GM18502 (cell line): ENCODE data around the gene WIPF1.

Experiments
- ATAC-seq: cut with Tn5 transposase; IDR thresholded peaks from one replicate; pipeline ENCODE4 v1.9.1; 2021; ENCODE audit warnings: mild to moderate bottlenecking; ENCODE audit not compliant: unreplicated experiment, poor library complexity

The WIPF1 gene, protein sequence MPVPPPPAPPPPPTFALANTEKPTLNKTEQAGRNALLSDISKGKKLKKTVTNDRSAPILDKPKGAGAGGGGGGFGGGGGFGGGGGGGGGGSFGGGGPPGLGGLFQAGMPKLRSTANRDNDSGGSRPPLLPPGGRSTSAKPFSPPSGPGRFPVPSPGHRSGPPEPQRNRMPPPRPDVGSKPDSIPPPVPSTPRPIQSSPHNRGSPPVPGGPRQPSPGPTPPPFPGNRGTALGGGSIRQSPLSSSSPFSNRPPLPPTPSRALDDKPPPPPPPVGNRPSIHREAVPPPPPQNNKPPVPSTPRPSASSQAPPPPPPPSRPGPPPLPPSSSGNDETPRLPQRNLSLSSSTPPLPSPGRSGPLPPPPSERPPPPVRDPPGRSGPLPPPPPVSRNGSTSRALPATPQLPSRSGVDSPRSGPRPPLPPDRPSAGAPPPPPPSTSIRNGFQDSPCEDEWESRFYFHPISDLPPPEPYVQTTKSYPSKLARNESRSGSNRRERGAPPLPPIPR

DNA sequence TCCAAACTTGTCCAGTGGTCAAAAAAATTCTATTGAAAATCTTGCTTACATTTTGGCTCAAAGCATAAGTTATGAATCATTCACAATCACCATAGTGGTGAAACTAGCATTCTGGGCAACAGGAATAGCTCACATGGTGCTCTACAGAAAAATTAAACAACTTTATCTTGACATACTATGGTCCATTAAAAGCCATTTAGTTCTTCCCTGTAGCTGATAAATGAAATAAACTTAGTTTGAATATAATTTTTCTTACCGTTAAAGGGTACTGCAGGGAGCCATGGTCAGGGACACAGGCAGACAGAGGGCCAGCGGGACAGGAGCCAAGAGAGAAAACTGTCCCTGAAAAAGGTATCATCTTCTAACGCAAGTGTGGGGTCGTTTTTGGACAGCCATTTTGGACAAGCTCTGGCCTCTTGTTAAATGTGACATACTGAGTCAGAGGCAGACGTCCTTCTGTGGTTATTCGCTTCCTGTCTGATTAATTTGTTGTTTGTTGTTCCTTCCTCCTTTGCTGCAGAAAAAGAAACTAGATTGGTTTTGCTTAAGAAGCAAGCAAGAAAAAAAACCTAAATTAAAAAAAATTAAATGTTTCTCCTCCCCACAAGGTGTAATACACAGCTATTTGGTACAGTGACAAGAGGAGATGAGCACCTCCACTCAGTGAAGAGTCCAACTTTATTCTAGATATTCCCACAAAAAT, at the start of gene WIPF1:
TSS of gene WIPF1 (minus strand) at position 460 of the 703 bp plus-strand sequence. CDS start 12,231 bp downstream, outside the sequence.
- ATAC-seq = peak; percentile 53

GRCh38 chr2:174645296-174645695, 47.7 kb upstream of the WIPF1 start:
- no peak for ATAC-seq

DNA sequence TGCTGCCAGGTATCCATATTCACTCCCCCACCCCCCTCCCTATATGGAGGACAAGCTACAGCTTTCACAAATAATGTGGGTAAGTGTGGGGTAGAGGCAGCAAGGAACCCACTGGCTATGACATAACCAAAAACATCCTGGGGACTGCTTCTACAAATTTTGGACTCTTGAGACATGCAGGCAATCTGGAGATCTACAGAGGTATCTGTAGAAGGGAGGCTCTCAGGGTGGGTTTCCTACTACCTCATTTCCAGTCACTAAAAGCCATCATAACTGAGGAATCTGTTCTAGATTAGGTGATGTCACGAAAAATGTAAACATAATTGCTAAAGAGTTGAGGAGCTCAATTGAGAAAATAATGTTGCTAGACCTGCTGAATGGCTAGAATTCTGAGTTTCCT, 46.8 kb upstream of the WIPF1 start:
- ATAC-seq = no peak

DNA sequence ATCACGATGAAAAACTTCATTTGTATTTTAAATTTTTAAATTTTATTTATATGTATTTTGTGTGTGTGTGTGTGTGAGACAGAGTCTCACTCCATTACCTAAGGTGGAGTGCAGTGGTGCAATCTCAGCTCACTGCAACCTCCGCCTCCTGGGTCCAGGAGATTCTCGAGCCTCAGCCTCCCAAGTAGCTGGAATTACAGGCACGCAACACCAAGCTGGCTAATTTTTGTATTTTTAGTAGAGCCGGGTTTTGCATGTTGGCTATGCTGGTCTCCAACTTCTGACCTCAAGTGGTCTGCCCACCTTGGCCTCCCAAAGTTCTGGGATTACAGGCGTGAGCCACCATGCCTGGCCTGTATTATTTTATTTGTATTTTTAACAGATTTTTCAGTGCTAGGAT, 45.8 kb upstream of the WIPF1 start:
- ATAC-seq = no peak

DNA sequence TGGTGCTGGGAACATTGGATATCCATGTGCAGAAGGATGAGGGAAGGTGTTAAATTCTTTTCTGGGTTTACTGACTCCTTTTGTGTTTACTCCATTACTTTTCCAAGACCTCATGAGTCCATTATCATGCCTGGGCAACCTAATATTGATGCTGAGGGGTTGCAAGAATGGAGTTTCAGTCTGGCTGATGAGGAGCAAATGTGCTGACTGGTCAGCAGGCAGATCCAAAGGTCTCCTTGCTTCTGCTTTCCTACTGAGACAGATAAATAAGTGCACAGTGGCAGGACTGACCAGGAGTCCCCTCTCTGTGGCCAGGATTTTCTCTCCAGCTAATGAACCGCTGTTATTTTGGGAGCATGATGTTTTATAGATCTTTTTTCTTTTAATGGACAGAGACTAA, 43.6 kb upstream of the WIPF1 start:
- ATAC-seq = no peak

DNA sequence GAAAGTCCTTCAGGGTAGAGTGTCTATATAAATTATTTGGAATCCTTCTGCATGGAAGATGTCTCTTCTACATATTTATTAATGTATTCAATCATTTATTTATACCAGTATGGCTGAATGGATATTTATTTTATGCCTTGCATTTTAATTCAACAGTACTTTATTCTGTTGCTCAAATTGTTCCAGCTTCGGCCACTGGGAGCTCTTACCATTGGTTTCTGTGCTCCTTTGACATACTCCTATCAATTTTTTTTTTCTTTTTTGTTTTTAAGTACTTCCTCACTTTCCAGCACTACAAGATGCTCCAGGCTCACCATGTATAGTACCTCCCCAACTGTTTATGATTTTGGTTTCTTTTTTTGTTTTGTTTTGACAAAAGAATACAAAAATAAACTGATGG, 39.4 kb upstream of the WIPF1 start:
- ATAC-seq = no peak

DNA sequence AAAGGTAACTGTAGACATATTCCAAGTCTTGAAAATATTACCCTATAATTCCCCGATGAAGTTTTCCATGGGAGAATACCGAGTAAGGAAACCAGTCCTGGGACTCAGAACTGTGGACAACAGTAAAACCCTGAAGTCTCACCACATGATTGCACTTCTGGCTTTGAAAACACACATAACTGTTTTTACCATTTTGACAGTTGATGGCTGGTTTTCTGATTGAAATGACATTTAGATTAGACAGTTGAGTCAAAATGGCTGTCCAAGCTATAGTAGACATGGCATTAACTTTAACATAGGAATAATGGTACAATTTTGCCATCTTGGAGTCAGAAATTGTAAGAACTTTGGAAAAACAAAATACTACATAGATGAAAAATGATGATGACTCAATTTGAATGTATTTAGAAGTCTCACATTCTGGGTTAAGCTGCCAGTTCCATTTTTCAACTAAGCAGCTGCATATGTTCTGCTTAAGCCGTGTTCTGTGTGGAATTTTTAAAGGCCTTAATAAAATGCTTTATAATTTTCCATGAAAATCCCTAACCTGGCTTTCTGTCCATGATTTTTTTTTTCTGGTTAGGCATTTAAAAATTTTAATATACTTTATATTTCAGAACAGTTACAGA, 38.3 kb upstream of the WIPF1 start:
- no peak for ATAC-seq

- no peak for ATAC-seq
These were observed 37.5 kb upstream of the WIPF1 start for GRCh38 chr2:174635015-174635593.

DNA sequence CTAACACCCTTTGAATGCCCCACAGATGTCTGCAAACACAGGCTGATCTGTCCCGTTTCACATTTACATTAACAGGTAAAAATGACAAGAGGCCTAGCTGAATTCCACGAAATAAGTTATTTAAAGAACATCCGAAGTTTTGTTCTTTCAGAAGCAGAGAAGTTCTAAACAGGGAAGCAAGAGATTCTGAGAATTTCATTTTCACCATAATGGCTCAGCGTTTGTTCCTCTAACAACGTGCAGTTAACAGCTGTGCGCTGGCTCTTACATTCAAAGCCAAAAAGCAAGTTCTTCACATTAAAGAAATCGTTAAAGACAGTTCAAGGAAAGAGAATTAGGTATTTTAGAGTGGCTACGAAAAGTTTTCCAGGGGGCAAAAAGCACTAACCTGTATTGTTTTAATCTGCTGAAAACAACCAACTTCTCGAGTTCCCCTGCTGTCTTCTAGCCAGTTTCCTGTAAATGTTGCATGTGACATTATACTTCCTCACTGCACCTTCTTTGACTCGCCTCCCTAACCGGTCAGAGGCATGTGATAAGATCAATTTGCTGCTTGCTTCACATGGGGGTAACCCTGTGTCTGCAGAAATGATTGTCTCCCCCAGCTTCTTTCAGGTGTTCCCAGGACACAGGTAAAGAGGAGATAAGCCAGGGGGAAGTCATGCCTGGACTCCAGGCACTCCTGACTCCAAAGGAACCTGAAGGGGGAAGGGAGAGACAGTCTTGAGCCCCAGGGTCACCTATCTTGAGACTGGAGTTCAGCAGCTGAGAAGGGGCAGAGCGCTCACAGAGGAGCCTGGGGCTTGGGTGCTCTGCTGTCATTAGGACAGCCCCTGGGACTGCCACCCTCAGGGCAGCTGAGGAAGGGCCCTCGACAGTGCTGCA, 36.8 kb upstream of the WIPF1 start:
- peak; percentile 73 for ATAC-seq

GRCh38 chr2:174633623-174633930, 36.0 kb upstream of the WIPF1 start:
- no peak for ATAC-seq

DNA sequence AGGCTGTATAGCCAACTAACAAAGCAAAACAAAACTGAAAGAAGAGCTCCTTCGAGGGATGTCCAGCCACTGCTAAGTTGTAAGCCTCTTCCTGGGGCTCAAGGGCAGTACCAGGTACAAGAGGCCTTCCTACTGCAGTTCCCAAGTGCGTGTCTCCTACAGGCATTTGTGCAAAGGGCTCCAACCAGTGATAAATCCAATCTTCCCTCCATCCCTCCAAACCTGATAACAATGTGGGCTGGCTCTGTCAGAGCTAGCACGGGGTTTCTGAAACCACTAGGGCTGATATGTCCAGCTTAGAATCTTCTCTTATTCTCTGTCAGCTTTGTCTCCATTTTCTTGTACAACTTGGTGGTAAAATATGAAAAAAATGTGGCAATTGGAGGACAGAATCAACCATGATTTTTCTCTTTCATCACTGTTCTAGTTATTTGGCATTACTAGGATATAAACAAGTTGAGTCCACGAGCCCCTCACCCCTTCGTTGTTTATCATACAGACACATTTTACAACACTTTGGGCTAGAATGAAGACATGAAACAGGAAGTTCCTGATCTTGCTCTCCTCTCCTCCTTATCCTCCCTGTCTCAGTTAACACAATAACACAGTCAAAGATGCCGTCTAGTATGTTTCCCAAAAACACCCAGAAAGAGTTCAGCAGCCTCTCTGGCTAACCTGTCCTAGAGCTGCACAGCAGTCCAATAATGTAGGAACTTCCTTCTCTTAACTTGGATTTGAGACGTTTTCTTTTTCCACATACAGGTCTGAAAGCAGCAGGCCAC, 35.4 kb upstream of the WIPF1 start:
- peak; percentile 33 for ATAC-seq

DNA sequence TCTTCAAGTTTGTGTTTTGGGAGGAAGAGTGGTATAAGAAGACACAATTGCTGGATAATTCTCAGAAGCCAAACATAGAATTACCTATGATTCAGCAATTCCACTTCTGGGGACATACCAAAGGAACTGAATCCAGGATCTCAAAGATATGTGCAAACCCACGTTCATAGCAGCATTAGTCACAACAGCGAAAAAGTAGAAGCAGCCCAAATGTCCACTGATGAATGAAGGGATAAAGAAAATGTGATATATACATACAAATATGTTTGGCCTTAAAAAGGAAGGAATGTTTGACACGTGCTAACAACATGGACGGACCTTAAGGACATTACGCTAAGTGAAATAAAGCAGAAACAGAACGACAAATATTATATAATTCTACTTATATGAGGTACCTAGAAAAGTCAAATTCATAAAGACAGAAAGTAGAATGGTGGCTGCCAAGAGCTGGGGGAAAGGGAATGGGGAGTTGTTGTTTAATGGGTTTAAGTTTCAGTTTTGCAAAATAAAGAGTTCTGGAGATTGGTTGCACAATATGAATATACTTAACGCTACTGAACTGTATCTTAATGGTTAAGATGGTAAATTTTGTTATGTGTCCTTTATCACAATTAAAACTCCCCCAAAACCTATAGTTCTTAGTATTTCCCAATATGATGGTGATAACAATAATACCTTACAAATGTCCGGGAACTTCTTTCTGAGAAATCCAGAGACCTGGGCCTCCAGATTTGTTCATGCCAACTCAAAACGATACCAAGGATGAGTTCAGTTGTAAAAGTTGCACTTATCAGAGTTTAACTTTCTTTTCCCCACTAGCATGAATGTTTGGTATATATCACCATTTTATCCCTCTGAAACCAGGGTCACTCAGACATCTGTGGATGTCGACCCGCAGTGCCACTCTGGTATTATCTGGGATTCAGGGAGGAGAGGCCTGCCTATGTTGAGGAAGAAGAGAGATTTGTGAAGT, 33.7 kb upstream of the WIPF1 start:
- ATAC-seq = no peak

DNA sequence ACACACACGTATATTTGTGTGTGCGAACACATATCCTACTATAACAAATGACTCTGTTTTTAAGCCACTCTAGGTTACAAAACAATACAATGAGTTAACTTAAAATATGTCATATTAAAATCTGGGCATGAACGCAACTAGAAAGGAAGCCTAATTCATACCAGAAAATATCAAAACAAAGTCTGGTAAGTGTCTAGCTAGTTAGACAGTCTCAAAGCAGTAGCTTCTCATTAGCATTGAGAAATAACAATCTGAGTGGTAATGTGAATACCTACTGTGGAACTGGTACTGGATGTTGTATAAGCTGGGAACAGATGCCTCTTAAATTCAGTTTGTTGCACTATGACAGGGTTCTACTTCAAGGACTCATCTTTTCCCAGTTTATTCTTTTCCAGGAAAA, 32.5 kb upstream of the WIPF1 start:
- ATAC-seq = no peak

GRCh38 chr2:174629506-174629905, 31.9 kb upstream of the WIPF1 start:
- ATAC-seq = no peak

GRCh38 chr2:174628528-174629169, 31.0 kb upstream of the WIPF1 start:
- no peak for ATAC-seq

DNA sequence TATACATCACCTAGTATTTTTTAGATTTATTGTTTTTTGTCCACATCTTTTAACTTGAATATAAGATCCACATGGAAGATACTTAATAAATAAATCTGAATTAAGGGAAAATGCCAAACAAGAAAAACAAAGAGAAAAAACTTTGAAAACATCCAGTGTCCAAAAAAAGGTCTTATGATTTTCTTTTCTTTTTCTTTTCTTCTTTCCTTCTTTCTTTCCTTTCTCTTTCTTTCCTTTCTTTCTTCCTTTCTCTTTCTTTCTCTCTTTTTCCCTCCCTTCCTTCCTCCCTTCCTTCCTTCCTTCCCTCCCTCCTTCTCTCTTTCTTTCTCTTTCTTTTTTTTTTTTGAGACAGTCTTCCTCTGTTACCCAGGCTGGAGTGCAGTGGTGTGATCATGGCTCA, 29.6 kb upstream of the WIPF1 start:
- ATAC-seq = no peak

DNA sequence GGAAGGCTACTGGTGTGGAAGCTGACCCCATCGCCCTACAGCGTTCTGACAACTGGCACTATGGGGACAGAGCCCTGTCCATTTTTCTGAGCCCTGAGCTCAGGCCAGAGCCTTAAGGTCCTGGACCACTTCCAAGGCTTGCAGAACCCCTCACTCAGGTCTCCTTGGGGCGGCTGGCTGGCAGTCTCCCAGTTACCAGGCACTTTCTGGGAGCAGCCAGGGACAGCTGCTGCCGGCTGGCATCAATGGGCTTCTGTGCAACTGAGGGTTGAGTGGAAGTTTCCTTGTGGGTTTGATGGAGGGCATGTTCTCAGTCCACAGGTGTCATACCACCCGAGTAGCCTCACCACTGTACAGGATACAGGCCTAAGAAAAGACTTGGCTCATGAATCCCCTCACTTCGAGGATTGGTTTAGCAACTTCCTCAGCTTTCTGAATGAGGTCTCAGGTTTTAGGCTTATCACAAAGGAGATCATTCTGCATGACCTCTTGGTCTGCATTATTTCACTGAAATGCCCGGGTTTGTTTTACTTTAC, 27.4 kb upstream of the WIPF1 start:
- no peak for ATAC-seq
